ENCODE results near the gene EDEM2. TPM values are rescaled to one million over a fixed set of nuclear protein-coding genes. Genes with fewer than 3 reads are reported as not detected.

The EDEM2 gene
- total and polyA plus RNA-seq, 2 of the 13 experiments (the other 11 are each of a cell fraction or from before 2014, with no cell fraction given), result 33.1 to 46.9 TPM

DNA sequence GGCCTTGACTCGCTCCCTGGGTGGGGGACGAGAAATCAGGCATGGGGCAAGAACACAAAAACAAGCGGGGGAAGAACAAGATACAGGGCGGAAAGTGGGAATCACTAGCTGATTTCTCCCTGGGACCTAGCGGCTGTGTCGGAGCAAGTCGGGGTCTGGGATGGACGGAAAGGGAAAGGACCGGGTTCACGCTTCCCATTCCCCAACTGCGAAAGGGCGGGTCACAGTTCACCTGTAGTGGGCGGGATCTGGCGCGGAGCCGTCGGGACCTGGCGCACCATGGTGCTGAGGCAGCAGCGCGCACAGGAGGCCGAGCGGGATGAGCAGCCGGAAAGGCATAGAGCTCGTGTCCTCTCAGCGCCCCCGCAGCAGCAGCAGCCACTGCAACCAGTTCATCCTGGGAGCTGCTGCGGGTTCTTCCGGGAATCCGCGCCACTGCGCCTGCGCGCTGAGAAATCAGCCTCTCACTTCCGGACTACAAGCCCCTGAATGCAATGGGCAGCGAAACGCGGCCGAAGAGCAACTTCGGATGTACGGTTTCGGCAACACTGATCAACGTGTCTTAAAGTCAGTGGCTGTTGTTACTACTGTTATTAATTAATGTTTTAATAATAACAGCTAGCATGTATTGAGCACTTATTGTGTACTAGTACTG, at the start of gene EDEM2 (continued):
- TF ChIP-seq, protein P1, sequence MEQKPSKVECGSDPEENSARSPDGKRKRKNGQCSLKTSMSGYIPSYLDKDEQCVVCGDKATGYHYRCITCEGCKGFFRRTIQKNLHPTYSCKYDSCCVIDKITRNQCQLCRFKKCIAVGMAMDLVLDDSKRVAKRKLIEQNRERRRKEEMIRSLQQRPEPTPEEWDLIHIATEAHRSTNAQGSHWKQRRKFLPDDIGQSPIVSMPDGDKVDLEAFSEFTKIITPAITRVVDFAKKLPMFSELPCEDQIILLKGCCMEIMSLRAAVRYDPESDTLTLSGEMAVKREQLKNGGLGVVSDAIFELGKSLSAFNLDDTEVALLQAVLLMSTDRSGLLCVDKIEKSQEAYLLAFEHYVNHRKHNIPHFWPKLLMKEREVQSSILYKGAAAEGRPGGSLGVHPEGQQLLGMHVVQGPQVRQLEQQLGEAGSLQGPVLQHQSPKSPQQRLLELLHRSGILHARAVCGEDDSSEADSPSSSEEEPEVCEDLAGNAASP (CRISPR knock-in tag; IDR thresholded peaks at IDR 0.05; ENCODE audit: borderline replicate concordance), result peak; percentile 63; the same call in 1 of the 2 replicates
- TF ChIP-seq, protein P2, sequence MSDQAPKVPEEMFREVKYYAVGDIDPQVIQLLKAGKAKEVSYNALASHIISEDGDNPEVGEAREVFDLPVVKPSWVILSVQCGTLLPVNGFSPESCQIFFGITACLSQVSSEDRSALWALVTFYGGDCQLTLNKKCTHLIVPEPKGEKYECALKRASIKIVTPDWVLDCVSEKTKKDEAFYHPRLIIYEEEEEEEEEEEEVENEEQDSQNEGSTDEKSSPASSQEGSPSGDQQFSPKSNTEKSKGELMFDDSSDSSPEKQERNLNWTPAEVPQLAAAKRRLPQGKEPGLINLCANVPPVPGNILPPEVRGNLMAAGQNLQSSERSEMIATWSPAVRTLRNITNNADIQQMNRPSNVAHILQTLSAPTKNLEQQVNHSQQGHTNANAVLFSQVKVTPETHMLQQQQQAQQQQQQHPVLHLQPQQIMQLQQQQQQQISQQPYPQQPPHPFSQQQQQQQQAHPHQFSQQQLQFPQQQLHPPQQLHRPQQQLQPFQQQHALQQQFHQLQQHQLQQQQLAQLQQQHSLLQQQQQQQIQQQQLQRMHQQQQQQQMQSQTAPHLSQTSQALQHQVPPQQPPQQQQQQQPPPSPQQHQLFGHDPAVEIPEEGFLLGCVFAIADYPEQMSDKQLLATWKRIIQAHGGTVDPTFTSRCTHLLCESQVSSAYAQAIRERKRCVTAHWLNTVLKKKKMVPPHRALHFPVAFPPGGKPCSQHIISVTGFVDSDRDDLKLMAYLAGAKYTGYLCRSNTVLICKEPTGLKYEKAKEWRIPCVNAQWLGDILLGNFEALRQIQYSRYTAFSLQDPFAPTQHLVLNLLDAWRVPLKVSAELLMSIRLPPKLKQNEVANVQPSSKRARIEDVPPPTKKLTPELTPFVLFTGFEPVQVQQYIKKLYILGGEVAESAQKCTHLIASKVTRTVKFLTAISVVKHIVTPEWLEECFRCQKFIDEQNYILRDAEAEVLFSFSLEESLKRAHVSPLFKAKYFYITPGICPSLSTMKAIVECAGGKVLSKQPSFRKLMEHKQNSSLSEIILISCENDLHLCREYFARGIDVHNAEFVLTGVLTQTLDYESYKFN (CRISPR knock-in tag; conservative IDR thresholded peaks at IDR 0.05), result peak; percentile 72
- TF ChIP-seq JUNB (CRISPR knock-in tag; IDR thresholded peaks at IDR 0.05; ENCODE audit: borderline replicate concordance) (no peak; the same call in 1 of the 2 replicates), GATAD2A (CRISPR knock-in tag; IDR thresholded peaks at IDR 0.05) (no peak), ZNF891 (CRISPR knock-in tag; IDR thresholded peaks at IDR 0.05) (peak; percentile 94), CENPT (CRISPR knock-in tag; IDR thresholded peaks at IDR 0.05; ENCODE audit: low read depth) (peak; percentile 31; the same call in 1 of the 2 replicates), ZNF274 (CRISPR knock-in tag; IDR thresholded peaks at IDR 0.05) (peak; percentile 63), KAT7 (CRISPR knock-in tag; IDR thresholded peaks at IDR 0.05; ENCODE audit: borderline replicate concordance) (peak; percentile 94; the same call in 1 of the 2 replicates), MIER2 (CRISPR knock-in tag; IDR thresholded peaks at IDR 0.05) (peak; percentile 23; the same call in 1 of the 2 replicates), SUZ12 (IDR thresholded peaks at IDR 0.05; ENCODE audit: low read depth, low read length) (peak; percentile 87), TOE1 (CRISPR knock-in tag; IDR thresholded peaks at IDR 0.05) (no peak), ZNF567 (CRISPR knock-in tag; IDR thresholded peaks at IDR 0.05; ENCODE audit: borderline replicate concordance) (peak; percentile 85)
- TF ChIP-seq, protein P3, sequence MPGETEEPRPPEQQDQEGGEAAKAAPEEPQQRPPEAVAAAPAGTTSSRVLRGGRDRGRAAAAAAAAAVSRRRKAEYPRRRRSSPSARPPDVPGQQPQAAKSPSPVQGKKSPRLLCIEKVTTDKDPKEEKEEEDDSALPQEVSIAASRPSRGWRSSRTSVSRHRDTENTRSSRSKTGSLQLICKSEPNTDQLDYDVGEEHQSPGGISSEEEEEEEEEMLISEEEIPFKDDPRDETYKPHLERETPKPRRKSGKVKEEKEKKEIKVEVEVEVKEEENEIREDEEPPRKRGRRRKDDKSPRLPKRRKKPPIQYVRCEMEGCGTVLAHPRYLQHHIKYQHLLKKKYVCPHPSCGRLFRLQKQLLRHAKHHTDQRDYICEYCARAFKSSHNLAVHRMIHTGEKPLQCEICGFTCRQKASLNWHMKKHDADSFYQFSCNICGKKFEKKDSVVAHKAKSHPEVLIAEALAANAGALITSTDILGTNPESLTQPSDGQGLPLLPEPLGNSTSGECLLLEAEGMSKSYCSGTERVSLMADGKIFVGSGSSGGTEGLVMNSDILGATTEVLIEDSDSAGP (CRISPR knock-in tag; IDR thresholded peaks at IDR 0.05; ENCODE audit: borderline replicate concordance), result peak; percentile 97
- TF ChIP-seq, protein P4, sequence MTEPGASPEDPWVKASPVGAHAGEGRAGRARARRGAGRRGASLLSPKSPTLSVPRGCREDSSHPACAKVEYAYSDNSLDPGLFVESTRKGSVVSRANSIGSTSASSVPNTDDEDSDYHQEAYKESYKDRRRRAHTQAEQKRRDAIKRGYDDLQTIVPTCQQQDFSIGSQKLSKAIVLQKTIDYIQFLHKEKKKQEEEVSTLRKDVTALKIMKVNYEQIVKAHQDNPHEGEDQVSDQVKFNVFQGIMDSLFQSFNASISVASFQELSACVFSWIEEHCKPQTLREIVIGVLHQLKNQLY (CRISPR knock-in tag; IDR thresholded peaks at IDR 0.05), result 0 out of 2 replicates have a peak, but pooled peaks have one; percentile 48
- TF ChIP-seq, protein P5, sequence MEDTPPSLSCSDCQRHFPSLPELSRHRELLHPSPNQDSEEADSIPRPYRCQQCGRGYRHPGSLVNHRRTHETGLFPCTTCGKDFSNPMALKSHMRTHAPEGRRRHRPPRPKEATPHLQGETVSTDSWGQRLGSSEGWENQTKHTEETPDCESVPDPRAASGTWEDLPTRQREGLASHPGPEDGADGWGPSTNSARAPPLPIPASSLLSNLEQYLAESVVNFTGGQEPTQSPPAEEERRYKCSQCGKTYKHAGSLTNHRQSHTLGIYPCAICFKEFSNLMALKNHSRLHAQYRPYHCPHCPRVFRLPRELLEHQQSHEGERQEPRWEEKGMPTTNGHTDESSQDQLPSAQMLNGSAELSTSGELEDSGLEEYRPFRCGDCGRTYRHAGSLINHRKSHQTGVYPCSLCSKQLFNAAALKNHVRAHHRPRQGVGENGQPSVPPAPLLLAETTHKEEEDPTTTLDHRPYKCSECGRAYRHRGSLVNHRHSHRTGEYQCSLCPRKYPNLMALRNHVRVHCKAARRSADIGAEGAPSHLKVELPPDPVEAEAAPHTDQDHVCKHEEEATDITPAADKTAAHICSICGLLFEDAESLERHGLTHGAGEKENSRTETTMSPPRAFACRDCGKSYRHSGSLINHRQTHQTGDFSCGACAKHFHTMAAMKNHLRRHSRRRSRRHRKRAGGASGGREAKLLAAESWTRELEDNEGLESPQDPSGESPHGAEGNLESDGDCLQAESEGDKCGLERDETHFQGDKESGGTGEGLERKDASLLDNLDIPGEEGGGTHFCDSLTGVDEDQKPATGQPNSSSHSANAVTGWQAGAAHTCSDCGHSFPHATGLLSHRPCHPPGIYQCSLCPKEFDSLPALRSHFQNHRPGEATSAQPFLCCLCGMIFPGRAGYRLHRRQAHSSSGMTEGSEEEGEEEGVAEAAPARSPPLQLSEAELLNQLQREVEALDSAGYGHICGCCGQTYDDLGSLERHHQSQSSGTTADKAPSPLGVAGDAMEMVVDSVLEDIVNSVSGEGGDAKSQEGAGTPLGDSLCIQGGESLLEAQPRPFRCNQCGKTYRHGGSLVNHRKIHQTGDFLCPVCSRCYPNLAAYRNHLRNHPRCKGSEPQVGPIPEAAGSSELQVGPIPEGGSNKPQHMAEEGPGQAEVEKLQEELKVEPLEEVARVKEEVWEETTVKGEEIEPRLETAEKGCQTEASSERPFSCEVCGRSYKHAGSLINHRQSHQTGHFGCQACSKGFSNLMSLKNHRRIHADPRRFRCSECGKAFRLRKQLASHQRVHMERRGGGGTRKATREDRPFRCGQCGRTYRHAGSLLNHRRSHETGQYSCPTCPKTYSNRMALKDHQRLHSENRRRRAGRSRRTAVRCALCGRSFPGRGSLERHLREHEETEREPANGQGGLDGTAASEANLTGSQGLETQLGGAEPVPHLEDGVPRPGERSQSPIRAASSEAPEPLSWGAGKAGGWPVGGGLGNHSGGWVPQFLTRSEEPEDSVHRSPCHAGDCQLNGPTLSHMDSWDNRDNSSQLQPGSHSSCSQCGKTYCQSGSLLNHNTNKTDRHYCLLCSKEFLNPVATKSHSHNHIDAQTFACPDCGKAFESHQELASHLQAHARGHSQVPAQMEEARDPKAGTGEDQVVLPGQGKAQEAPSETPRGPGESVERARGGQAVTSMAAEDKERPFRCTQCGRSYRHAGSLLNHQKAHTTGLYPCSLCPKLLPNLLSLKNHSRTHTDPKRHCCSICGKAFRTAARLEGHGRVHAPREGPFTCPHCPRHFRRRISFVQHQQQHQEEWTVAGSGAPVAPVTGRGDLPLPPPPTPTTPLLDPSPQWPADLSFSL (CRISPR knock-in tag; IDR thresholded peaks at IDR 0.05), result no peak

Data from HepG2 (cell line).